HCT116 (cell line): ENCODE data around the gene CHST11.

Experiments used
- CTCF ChIP-seq, 3 experiments: fragments of 200-600 bp in 1 of 3; sonication (generic) in 1 of 3; IDR thresholded peaks in 2 of 3; conservative IDR thresholded peaks in 1 of 3; 2 replicates each; pipeline ENCODE4 v1.5.1; 2012 to 2017; ENCODE audit warnings: low read depth in 2 of 3, low read length in 2 of 3, antibody characterized with exemption in 1 of 3, borderline replicate concordance in 1 of 3, control low read depth in 1 of 3, mild to moderate bottlenecking in 1 of 3, mixed read lengths in 1 of 3, mixed run types in 1 of 3, moderate library complexity in 1 of 3; ENCODE audit not compliant: insufficient read depth in 1 of 3
- EZH2 ChIP-seq: fragments of 200-600 bp; sonication (generic); IDR thresholded peaks from 2 replicates; pipeline ENCODE4 v1.6.1; 2017; ENCODE audit warnings: antibody characterized with exemption, mixed run types
- POLR2A ChIP-seq: IDR thresholded peaks from 2 replicates; pipeline ENCODE4 v1.7.0; 2011; ENCODE audit warnings: borderline replicate concordance; ENCODE audit not compliant: insufficient read depth, insufficient read length; ENCODE audit errors: extremely low read depth
- SIN3A ChIP-seq: IDR thresholded peaks from 2 replicates; pipeline ENCODE4 v1.6.1; 2012; ENCODE audit warnings: low read depth
- SP1 ChIP-seq: IDR thresholded peaks from 2 replicates; pipeline ENCODE4 v1.6.1; 2012; ENCODE audit warnings: low read depth
- TF ChIP-seq, protein P1 (sequence below): IDR thresholded peaks from 2 replicates; pipeline ENCODE4 v1.6.1; 2012

DNA sequence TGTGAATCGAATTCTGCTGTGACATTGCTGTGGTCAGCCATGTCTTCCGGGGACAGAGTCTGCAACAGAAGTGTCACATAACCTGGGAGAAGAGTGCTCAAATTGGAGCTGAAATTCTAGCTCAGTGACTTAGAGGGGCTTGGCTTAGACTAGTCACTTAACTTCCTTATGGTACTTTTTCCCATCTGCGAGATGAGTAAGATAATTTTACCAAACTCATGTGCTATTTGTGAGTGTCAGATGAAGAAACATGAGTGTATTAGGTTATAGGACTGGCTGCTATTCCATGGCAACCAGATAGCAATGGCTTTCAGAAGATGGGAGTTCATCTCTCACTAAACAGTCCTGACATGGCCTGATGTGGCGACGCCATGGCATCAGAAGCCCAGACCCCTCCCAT lies 104.1 kb downstream of the CHST11 start:
- TF ChIP-seq POLR2A, result no peak
- TF ChIP-seq, protein P1, sequence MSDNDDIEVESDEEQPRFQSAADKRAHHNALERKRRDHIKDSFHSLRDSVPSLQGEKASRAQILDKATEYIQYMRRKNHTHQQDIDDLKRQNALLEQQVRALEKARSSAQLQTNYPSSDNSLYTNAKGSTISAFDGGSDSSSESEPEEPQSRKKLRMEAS, result no peak
- no peak for TF ChIP-seq CTCF (IDR thresholded peaks at IDR 0.05 in 2 of 3, conservative IDR thresholded peaks at IDR 0.05 in 1 of 3; ENCODE audit: borderline replicate concordance in 1 of 3, insufficient read depth in 1 of 3, low read depth in 2 of 3, low read length in 2 of 3)
- TF ChIP-seq EZH2, result no peak
- TF ChIP-seq SP1, result no peak
- no peak for TF ChIP-seq SIN3A
